ENCODE results near the gene OSCP1. TPM values are rescaled to one million over a fixed set of nuclear protein-coding genes. Genes with fewer than 3 reads are reported as not detected.
A peak's percentile ranks its signal among the peaks of the same experiment; 100 is the strongest.

OSCP1 gene
- total RNA-seq, 1 experiment from 2014 or later: 3.2 TPM

- Histone ChIP-seq H3K56ac (ENCODE audit: insufficient read length, low read depth, low read length) (no peak overlapping the region), H3K79me1 (ENCODE audit: insufficient read depth, low read depth, low read length, poor library complexity, severe bottlenecking) (no peaks in the 10 kb centered on the region), H3K9ac (ENCODE audit: extremely low read depth, insufficient read length, low read length) (no peak overlapping the region), H2BK120ac (ENCODE audit: low read depth, low read length, poor library complexity, severe bottlenecking) (no peak overlapping the region), H3K27me3 (ENCODE audit: insufficient read depth, low read length) (no peaks in the 10 kb centered on the region), H3K14ac (ENCODE audit: insufficient read depth, low read length) (no peak overlapping the region), H4K20me1 (ENCODE audit: control insufficient read depth, insufficient read depth, insufficient read length) (no peaks in the 10 kb centered on the region), H4K8ac (replicated peaks; ENCODE audit: insufficient read length, low read depth, low read length) (no peak overlapping the region), H2AK5ac (ENCODE audit: insufficient read length, low read length) (no peak overlapping the region), H3K27ac (ENCODE audit: insufficient read length, low read depth, low read length) (no peak overlapping the region), H3K23me2 (ENCODE audit: insufficient read length, low read depth, low read length, poor library complexity, severe bottlenecking) (peaks cover 3% of the 10 kb centered on the region), H3K9me3 (ENCODE audit: control insufficient read depth, low read depth, low read length) (no peaks in the 10 kb centered on the region), H3K23ac (ENCODE audit: insufficient read length, low read depth, low read length) (no peak overlapping the region), H4K5ac (ENCODE audit: insufficient read length, low read depth, low read length) (no peak overlapping the region), H3T11ph (ENCODE audit: low read length) (no peak overlapping the region), H3K4me1 (ENCODE audit: insufficient read depth, low read length) (no peaks in the 10 kb centered on the region), H3K79me2 (ENCODE audit: insufficient read depth, low read length) (no peaks in the 10 kb centered on the region), H2BK12ac (ENCODE audit: insufficient read length, low read depth, low read length) (no peak overlapping the region), H2BK5ac (ENCODE audit: insufficient read length, low read length) (no peak overlapping the region), H3K4me2 (ENCODE audit: insufficient read depth, insufficient read length, low read length) (no peak overlapping the region), H3K4ac (ENCODE audit: low read depth, low read length) (no peak overlapping the region), H2BK20ac (ENCODE audit: low read depth, low read length, poor library complexity, severe bottlenecking) (no peak overlapping the region), H4K91ac (ENCODE audit: insufficient read length, low read depth, low read length) (no peak overlapping the region), H2AFZ (ENCODE audit: low read length) (no peak overlapping the region), H2BK15ac (ENCODE audit: low read depth, low read length) (no peak overlapping the region), H3K18ac (ENCODE audit: insufficient read length, low read depth, low read length) (no peak overlapping the region)
- Mint-ChIP-seq H3K9me3 (no peaks in the 10 kb centered on the region; a peak in 1 of 5 replicates), H3K27me3 (ENCODE audit: low read depth) (no peaks in the 10 kb centered on the region), H3K4me3 (no peak overlapping the region), H3K36me3 (ENCODE audit: insufficient read depth in 1 of 3, low read depth in 3 of 3) (peaks cover 0 to 3% (median 0%) of the 10 kb centered on the region in 3 experiments; a peak in 1 of 7 replicates), H3K27ac (peak overlapping the region; percentile 11 to 90 (median 45); a peak in 4 of 7 replicates), H3K4me1 (peaks cover 9 to 10% of the 10 kb centered on the region in 2 experiments)
- peak; percentile 94 for DNase-seq
- no CpG with 5 or more reads among the region's 13 CpGs for WGBS (ENCODE audit: extremely low coverage, insufficient read length, low lambda C conversion rate)
- TF ChIP-seq CTCF (conservative IDR thresholded peaks at IDR 0.05): peak; percentile 95
These were observed 29.4 kb downstream of the OSCP1 start for GRCh38 chr1:36420836-36421317.
